BJ (cell line): ENCODE results near the gene PITPNM2. TPM values are rescaled to one million over a fixed set of nuclear protein-coding genes. Genes with fewer than 3 reads are reported as not detected.

ENCODE experiments used
- CTCF ChIA-PET: fragments of 350-600 bp; formaldehyde crosslinking; extraction: SDS; loops from one replicate; lab custom pipeline; 2021; ENCODE audit warnings: antibody characterized with exemption, inconsistent platforms; lab: Yijun Ruan, JAX
- POLR2A ChIA-PET: fragments of 300-600 bp; sonication (Branson Sonifier 250); formaldehyde crosslinking; extraction: SDS; loops from one replicate; lab custom pipeline; 2021; ENCODE audit warnings: antibody characterized with exemption; lab: Charles Lee
- DNase-seq: peaks from one replicate; pipeline ENCODE4 v3.0.0-alpha.2; 2011; ENCODE audit warnings: low read depth
- H3K27me3 ChIP-seq: 2 replicates; pipeline ENCODE4 v1.6.0; 2011; ENCODE audit warnings: low read length; ENCODE audit not compliant: control insufficient read depth, insufficient read depth
- H3K36me3 ChIP-seq: 2 replicates; pipeline ENCODE4 v1.5.1; 2011; ENCODE audit warnings: low read length; ENCODE audit not compliant: control insufficient read depth, insufficient read depth
- H3K4me3 ChIP-seq: 2 replicates; pipeline ENCODE4 v1.5.1; 2011; ENCODE audit warnings: low read depth, mild to moderate bottlenecking, control low read depth, low read length
- CTCF ChIP-seq: IDR thresholded peaks from 2 replicates; pipeline ENCODE4 v1.5.1; 2011; ENCODE audit warnings: low read depth, mild to moderate bottlenecking, control low read depth, inconsistent platforms, low read length, moderate library complexity; ENCODE audit not compliant: insufficient read depth
- polyA minus RNA-seq: library from RNA; depleted of rRNA, polyadenylated mRNA; stranded (reverse); fragments of >200 nt; gene quantifications from 2 replicates; pipeline ENCODE4 v1.2.3, GENCODE V29; 2011; rRNA and poly(A)+ RNA removed
- polyA plus RNA-seq: library from polyadenylated mRNA; depleted of rRNA; stranded (reverse); fragments of >200 nt; gene quantifications from 2 replicates; pipeline ENCODE4 v1.2.3, GENCODE V29; 2011; rRNA removed

PITPNM2 gene
- polyA plus RNA-seq (0.83 and 1.3 TPM in 2 replicates), polyA minus RNA-seq (1.6 and 2.1 TPM in 2 replicates)

GRCh38 chr12:123150744-123151456 is at the start of gene PITPNM2:
TSS of gene PITPNM2 (minus strand) at chr12:123151090. CDS start at chr12:123034590, 116,500 bp downstream.
- no peak for DNase-seq
- POLR2A ChIA-PET: interaction anchor here (0.5 to 0.6 kb wide), 2 partner anchors 10 to 317 kb away, joined by 4 to 5 read pairs; no protein-coding TSS in a partner anchor
- Histone ChIP-seq H3K36me3 (no peaks in the 10 kb centered on the region), H3K4me3 (peak within 1 kb of the TSS; percentile 57), H3K27me3 (no peaks in the 10 kb centered on the region; the same call in 1 of the 2 replicates)
- TF ChIP-seq CTCF: no peak
- CTCF ChIA-PET: interaction anchor here (0.8 to 3.3 kb wide), 8 partner anchors 15 to 107 kb away, joined by 3 to 28 read pairs (median 4); no protein-coding TSS in a partner anchor

GRCh38 chr12:123200414-123200813 is 49.5 kb upstream of the PITPNM2 start:
- Histone ChIP-seq H3K4me3 (no peak overlapping the region), H3K36me3 (peaks cover 3% of the 10 kb centered on the region; the same call in 1 of the 2 replicates), H3K27me3 (no peaks in the 10 kb centered on the region)
- no peak for TF ChIP-seq CTCF
- DNase-seq: no peak
- CTCF ChIA-PET: no interaction called here
- POLR2A ChIA-PET: no interaction called here

- ChIA-PET POLR2A (no interaction called here), CTCF (interaction anchor here (0.6 kb wide), 1 partner anchor 203 kb away, joined by 3 read pairs; no protein-coding TSS in a partner anchor)
- Histone ChIP-seq H3K27me3 (no peaks in the 10 kb centered on the region), H3K36me3 (peaks cover 3% of the 10 kb centered on the region; the same call in 1 of the 2 replicates), H3K4me3 (no peak overlapping the region)
- no peak for DNase-seq
- TF ChIP-seq CTCF: no peak
Measured at GRCh38 chr12:123199936-123200335, 49.0 kb upstream of the PITPNM2 start.

GRCh38 chr12:123187637-123188036 is 36.7 kb upstream of the PITPNM2 start:
- no peak for DNase-seq
- no peaks in the 10 kb centered on the region; the same call in 1 of the 2 replicates for H3K36me3 ChIP-seq
- ChIA-PET POLR2A (no interaction called here), CTCF (no interaction called here)
- H3K4me3 ChIP-seq: no peak overlapping the region
- H3K27me3 ChIP-seq: no peaks in the 10 kb centered on the region
- no peak for TF ChIP-seq CTCF

GRCh38 chr12:123180171-123180570 is 29.3 kb upstream of the PITPNM2 start:
- Histone ChIP-seq H3K27me3 (no peaks in the 10 kb centered on the region), H3K36me3 (no peaks in the 10 kb centered on the region), H3K4me3 (no peak overlapping the region)
- POLR2A ChIA-PET: no interaction called here
- no peak for DNase-seq
- no peak for TF ChIP-seq CTCF
- CTCF ChIA-PET: interaction anchor here (2.1 kb wide), 1 partner anchor 137 kb away, joined by 6 read pairs; no protein-coding TSS in a partner anchor
